ENCODE measurements around the gene DPP4. TPM values are rescaled to one million over a fixed set of nuclear protein-coding genes. Genes with fewer than 3 reads are reported as not detected.

Gene DPP4
- total RNA-seq, 1 donor from 2014 or later: not detected

DNA sequence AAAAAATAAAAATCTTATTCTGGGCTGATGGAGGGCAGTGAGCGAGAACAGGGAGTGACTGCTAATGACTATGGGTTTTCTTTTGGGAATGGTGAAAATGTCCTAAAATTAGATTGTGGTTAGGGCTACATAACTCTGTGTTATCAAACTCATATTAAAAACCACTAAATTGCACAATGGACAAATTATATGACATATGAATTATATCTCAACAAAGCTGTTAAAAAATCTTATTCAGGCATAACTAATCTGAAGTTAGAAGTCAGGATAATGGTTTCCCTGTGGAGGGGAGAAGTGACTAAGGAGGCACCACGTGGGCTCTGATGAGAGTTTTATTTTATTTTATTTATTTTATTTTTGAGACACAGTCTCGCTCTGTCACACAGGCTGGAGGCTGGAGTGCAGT, 32.1 kb upstream of the DPP4 start:
- Mint-ChIP-seq H3K4me3 (ENCODE audit: unreplicated experiment) (no peak overlapping the region), H3K4me1 (ENCODE audit: unreplicated experiment) (no peaks in the 10 kb centered on the region), H3K27me3 (ENCODE audit: unreplicated experiment) (peaks cover 42% of the 10 kb centered on the region), H3K36me3 (ENCODE audit: unreplicated experiment) (no peaks in the 10 kb centered on the region), H3K27ac (ENCODE audit: unreplicated experiment) (no peak overlapping the region), H3K9me3 (ENCODE audit: unreplicated experiment) (no peaks in the 10 kb centered on the region)
- no peak for DNase-seq (ENCODE audit: extremely low spot score, unreplicated experiment)
- TF ChIP-seq, protein P1, sequence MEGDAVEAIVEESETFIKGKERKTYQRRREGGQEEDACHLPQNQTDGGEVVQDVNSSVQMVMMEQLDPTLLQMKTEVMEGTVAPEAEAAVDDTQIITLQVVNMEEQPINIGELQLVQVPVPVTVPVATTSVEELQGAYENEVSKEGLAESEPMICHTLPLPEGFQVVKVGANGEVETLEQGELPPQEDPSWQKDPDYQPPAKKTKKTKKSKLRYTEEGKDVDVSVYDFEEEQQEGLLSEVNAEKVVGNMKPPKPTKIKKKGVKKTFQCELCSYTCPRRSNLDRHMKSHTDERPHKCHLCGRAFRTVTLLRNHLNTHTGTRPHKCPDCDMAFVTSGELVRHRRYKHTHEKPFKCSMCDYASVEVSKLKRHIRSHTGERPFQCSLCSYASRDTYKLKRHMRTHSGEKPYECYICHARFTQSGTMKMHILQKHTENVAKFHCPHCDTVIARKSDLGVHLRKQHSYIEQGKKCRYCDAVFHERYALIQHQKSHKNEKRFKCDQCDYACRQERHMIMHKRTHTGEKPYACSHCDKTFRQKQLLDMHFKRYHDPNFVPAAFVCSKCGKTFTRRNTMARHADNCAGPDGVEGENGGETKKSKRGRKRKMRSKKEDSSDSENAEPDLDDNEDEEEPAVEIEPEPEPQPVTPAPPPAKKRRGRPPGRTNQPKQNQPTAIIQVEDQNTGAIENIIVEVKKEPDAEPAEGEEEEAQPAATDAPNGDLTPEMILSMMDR (IDR thresholded peaks at IDR 0.05): no peak

DNA sequence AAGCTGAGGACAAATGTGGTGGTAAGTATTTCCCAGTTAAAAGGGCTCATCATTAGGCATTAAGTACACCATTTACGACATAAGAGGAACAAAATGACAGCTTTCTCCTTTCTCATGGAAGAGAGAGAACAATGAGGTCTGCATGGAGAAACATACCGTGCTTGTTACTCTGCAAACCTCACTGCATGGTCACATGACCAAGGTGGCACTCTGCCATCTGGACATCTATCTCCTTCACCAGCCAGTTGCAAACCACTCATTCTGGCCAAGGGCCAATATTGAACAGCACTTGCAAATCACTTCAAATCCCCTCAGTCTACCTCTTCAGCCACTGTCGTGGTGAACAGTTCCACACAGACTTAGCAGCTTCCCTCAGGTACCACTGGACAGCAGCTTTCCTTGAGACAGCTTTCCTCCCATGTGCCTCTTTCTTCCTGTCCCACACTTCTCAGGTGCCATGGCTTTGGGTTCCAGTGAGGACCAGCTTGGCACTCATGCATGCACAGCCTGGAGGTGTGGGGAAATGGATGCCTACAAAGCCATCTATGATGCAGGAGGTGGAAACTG, 29.5 kb upstream of the DPP4 start:
- Mint-ChIP-seq H3K27me3 (ENCODE audit: unreplicated experiment) (peaks cover 42% of the 10 kb centered on the region), H3K4me1 (ENCODE audit: unreplicated experiment) (no peaks in the 10 kb centered on the region), H3K9me3 (ENCODE audit: unreplicated experiment) (no peaks in the 10 kb centered on the region), H3K4me3 (ENCODE audit: unreplicated experiment) (no peak overlapping the region), H3K27ac (ENCODE audit: unreplicated experiment) (no peak overlapping the region), H3K36me3 (ENCODE audit: unreplicated experiment) (no peaks in the 10 kb centered on the region)
- TF ChIP-seq, protein P1 (IDR thresholded peaks at IDR 0.05): no peak
- DNase-seq (ENCODE audit: extremely low spot score, unreplicated experiment): no peak

DNA sequence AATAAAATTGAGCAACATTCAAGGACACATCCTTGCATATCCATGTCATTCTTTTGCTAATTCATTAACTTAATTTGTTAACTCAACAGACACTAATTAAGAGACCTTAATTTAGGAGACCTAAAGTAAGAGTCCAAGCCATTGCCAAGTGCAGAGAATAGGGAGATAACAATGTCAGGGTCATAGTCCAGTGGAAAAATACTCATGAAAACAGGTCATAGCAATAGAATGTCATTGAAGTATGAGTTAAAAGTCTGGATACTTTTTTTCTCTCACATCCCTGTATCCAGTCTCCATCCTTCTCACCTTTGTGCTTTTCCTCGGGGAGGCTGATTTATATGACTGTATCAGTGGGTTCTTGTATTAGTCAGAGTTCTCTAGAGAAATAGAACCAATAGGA, 26.6 kb upstream of the DPP4 start:
- TF ChIP-seq, protein P1 (IDR thresholded peaks at IDR 0.05): no peak
- Mint-ChIP-seq H3K4me3 (ENCODE audit: unreplicated experiment) (no peak overlapping the region), H3K27me3 (ENCODE audit: unreplicated experiment) (peaks cover 27% of the 10 kb centered on the region), H3K4me1 (ENCODE audit: unreplicated experiment) (no peaks in the 10 kb centered on the region), H3K9me3 (ENCODE audit: unreplicated experiment) (no peaks in the 10 kb centered on the region), H3K36me3 (ENCODE audit: unreplicated experiment) (no peaks in the 10 kb centered on the region), H3K27ac (ENCODE audit: unreplicated experiment) (no peak overlapping the region)
- no peak for DNase-seq (ENCODE audit: extremely low spot score, unreplicated experiment)

DNA sequence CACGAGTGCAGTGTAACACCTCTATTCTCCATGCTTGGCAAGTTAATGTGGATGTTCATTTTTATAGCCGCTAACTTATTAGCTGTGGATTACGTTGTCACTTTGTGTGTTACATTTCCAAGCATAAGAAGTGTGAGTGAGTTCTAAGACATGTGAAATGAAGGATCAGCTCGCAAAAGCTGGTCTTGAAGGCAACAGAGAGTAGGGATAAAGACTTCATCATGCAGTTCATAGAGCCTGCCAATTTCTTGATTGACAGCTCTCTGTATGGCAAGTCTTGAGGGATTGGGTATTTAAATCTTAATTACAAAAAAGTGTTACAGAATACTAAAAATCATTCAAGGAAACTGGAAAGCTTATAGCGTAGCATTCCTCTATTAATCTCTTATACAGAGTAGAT, 25.8 kb upstream of the DPP4 start:
- Mint-ChIP-seq H3K36me3 (ENCODE audit: unreplicated experiment) (no peaks in the 10 kb centered on the region), H3K27me3 (ENCODE audit: unreplicated experiment) (peaks cover 23% of the 10 kb centered on the region), H3K27ac (ENCODE audit: unreplicated experiment) (no peak overlapping the region), H3K4me3 (ENCODE audit: unreplicated experiment) (no peak overlapping the region), H3K4me1 (ENCODE audit: unreplicated experiment) (no peaks in the 10 kb centered on the region), H3K9me3 (ENCODE audit: unreplicated experiment) (no peaks in the 10 kb centered on the region)
- no peak for DNase-seq (ENCODE audit: extremely low spot score, unreplicated experiment)
- TF ChIP-seq, protein P1 (IDR thresholded peaks at IDR 0.05): no peak

DNA sequence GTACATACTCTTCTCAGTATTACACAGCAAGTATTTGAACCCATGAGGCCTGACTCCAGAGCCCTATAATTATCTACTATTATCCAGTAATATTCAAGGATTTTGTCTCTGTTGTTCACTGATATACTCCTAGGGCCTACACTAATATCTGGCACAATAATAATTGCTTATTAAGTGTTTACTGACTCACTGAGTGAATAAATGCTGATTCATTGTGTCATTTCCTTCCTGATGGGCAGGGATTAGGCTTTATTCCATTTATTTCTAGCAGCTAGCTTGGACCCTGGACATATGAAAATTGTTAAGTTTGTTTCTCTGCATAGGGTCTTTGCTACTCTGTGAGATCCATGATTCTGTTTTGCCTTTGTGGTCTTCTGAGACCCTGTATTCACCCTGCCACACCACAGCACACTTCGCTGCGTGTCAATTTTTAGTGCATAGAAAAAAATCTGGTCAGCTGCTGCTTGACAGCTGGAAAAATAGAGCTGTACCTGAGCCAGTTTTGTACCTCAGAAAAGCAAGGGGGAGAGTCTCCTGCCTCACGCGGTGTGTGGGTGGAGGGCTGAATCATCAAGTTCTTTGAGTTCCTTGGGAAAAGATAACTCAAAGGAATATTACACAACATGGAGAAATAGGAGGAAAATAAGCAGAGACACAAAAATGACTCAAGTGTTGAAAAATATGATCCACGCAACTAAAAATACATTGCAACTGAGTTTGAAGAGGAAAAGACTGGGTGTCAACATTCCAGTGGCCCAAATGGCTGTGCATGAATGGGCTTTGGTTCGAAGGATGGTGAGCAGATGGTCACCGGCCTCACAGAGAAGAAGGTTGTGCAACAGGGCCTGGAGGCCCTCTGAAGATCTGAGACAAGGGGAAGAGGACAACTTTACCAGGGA, 18.9 kb upstream of the DPP4 start:
- no peak overlapping the region for H3K27ac Mint-ChIP-seq (ENCODE audit: unreplicated experiment)
- no peaks in the 10 kb centered on the region for H3K9me3 Mint-ChIP-seq (ENCODE audit: unreplicated experiment)
- no peak for DNase-seq (ENCODE audit: extremely low spot score, unreplicated experiment)
- peaks cover 2% of the 10 kb centered on the region for H3K4me1 Mint-ChIP-seq (ENCODE audit: unreplicated experiment)
- no peaks in the 10 kb centered on the region for H3K36me3 Mint-ChIP-seq (ENCODE audit: unreplicated experiment)
- no peak overlapping the region for H3K4me3 Mint-ChIP-seq (ENCODE audit: unreplicated experiment)
- H3K27me3 Mint-ChIP-seq (ENCODE audit: unreplicated experiment): peaks cover 4% of the 10 kb centered on the region
- TF ChIP-seq, protein P1 (IDR thresholded peaks at IDR 0.05): no peak
